Measurements from ENCODE around the gene DCLK3.

The DCLK3 gene

DNA sequence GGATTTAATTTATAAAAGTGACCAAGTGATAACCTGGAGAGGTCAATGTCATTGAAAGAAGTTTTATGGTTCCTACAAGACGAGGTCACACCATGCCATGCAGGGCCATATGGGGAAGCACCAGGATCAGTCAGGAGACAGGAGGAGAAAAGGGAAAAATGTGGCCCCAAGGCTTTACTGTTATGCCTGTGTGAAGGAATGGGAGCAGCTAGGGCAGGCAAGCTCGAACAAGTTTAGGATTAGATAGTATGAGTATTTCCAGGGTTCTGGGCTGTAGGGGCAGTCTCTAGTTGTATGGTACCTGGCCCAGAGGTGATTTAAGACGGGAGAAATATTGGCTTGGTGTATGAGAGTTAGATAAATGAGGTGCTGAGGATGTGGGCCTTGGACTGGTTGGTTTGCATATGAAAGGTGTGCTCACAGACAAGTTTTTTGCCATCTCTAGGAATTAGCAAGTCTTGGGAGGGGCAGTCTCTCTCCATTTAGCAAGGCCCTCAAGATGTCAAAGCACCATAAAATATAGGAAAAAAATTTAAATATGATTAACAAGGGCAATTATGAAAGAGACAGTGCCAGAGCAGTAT, 36.3 kb upstream of the DCLK3 start:
- Histone ChIP-seq H3K4me3 (no peak overlapping the region), H3K27ac (no peak overlapping the region)
- TF ChIP-seq, protein P1, sequence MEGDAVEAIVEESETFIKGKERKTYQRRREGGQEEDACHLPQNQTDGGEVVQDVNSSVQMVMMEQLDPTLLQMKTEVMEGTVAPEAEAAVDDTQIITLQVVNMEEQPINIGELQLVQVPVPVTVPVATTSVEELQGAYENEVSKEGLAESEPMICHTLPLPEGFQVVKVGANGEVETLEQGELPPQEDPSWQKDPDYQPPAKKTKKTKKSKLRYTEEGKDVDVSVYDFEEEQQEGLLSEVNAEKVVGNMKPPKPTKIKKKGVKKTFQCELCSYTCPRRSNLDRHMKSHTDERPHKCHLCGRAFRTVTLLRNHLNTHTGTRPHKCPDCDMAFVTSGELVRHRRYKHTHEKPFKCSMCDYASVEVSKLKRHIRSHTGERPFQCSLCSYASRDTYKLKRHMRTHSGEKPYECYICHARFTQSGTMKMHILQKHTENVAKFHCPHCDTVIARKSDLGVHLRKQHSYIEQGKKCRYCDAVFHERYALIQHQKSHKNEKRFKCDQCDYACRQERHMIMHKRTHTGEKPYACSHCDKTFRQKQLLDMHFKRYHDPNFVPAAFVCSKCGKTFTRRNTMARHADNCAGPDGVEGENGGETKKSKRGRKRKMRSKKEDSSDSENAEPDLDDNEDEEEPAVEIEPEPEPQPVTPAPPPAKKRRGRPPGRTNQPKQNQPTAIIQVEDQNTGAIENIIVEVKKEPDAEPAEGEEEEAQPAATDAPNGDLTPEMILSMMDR (IDR thresholded peaks at IDR 0.05) = no peak
- no peak for DNase-seq (ENCODE audit: low spot score)

DNA sequence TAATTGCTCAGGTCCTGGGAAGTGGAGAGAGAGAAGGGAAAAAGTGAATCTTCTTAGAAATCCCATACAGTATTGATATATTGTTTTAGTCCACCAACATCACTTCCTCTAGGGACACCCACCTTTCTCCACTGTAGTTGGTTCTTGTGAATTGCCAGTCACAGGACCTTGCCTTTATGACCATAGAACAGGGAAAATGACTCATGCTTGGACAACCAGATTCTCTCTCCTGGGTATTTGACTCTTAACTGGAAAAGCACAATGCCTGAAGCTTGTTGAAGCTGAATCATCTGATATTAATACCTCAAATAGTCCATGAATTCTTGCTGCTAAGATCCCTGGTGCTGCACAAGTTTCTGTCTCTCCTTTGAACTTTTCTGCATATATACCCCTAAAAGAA, 32.5 kb upstream of the DCLK3 start:
- TF ChIP-seq, protein P1 (IDR thresholded peaks at IDR 0.05) = no peak
- Histone ChIP-seq H3K4me3 (no peak overlapping the region), H3K27ac (no peak overlapping the region)
- DNase-seq (ENCODE audit: low spot score) = no peak

DNA sequence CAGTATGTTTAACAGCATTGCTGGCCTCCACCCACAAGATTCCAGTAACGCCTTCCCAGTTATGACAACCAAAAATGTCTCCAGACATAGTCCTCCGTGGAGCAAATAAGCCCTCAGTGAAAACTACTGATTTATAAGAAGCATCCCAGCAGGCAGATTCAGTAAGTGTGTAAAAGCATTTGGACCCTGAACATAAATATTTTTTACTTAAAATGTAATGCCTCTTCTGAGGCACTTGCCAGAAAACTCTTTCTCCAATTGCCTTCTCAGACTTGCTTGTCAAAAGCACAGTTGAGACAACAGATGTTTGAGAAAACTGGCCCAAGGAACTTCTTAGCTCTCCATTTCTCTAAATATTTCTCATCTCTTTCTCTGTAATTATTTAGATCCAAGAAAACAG, 31.8 kb upstream of the DCLK3 start:
- no peak for DNase-seq (ENCODE audit: low spot score)

DNA sequence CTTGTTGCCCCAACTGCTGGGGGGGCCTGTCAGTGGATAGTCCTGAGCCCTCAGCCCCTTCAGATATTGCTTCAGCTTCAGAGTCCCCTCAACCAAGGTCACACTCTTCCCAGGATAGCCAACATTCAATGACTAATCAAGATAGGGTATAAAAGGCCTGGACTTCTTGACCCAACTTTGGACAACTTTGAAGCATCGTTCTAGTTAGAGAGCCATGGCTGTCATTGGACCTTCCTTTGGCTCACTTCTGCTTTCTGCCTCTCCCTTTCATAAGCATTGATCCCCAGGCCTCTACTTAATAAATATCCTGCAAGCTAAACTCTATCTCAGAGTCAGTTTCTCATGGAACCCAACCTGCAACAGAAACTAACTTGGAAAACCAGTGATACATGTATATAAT, 31.3 kb upstream of the DCLK3 start:
- Histone ChIP-seq H3K4me3 (no peak overlapping the region), H3K27ac (no peak overlapping the region)
- no peak for DNase-seq (ENCODE audit: low spot score)
- TF ChIP-seq, protein P1 (IDR thresholded peaks at IDR 0.05) = no peak

More for the DNA sequence above, 31.8 kb upstream of the DCLK3 start:
- no peak overlapping the region for H3K27ac ChIP-seq
- TF ChIP-seq, protein P1 (IDR thresholded peaks at IDR 0.05) = no peak
- H3K4me3 ChIP-seq = no peak overlapping the region

DNA sequence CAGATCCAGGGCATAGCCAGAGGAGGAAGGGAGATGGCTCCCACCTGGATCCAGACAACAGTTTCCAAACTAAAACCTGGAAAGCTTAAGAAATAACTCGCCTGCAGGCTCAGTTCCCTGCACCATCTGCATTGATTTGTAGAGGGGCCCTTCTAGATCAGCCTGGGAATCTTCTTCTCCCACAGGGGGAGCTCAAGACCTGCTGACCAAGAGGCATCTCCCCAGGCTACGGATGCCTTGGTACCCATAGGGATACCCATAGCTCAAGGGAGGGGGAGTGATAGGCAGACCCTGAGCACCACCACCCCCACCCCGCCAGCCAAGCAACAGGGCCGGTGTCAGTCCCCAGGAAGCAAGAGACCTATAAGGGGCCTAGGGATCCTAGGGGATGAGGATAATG, 28.0 kb upstream of the DCLK3 start:
- TF ChIP-seq, protein P1 (IDR thresholded peaks at IDR 0.05) = no peak
- no peak overlapping the region for H3K27ac ChIP-seq
- H3K4me3 ChIP-seq = no peak overlapping the region
- DNase-seq (ENCODE audit: low spot score) = no peak

DNA sequence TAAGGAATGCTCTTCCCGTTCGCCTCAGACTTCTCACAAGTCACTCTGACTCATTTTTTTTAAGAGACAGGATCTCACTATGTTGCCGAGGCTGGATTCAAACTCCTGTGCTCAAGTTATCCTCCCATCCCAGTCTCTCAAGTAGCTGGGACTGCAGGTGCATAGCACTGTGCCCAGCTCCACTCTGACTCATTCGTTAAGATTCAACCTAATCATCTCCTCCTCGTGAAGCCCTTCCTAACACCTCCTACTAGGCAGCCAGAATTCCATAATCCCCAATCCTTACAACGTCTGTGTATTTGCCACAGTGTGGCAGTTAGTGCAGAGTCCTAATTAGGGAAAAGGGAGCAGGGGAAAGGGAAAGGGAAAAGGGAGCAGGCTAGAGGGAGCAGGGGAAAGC, 26.4 kb upstream of the DCLK3 start:
- Histone ChIP-seq H3K27ac (no peak overlapping the region), H3K4me3 (no peak overlapping the region)
- DNase-seq (ENCODE audit: low spot score) = no peak
- TF ChIP-seq, protein P1 (IDR thresholded peaks at IDR 0.05) = no peak

All from coronary artery (tissue), 2 donors.